HG03095 (cell line): ENCODE data around the gene CHST1.

ENCODE experiments used
- ATAC-seq: cut with Tn5 transposase; IDR thresholded peaks from one replicate; pipeline ENCODE4 v1.9.1; 2021; ENCODE audit warnings: moderate library complexity; ENCODE audit not compliant: unreplicated experiment

CHST1 gene

DNA sequence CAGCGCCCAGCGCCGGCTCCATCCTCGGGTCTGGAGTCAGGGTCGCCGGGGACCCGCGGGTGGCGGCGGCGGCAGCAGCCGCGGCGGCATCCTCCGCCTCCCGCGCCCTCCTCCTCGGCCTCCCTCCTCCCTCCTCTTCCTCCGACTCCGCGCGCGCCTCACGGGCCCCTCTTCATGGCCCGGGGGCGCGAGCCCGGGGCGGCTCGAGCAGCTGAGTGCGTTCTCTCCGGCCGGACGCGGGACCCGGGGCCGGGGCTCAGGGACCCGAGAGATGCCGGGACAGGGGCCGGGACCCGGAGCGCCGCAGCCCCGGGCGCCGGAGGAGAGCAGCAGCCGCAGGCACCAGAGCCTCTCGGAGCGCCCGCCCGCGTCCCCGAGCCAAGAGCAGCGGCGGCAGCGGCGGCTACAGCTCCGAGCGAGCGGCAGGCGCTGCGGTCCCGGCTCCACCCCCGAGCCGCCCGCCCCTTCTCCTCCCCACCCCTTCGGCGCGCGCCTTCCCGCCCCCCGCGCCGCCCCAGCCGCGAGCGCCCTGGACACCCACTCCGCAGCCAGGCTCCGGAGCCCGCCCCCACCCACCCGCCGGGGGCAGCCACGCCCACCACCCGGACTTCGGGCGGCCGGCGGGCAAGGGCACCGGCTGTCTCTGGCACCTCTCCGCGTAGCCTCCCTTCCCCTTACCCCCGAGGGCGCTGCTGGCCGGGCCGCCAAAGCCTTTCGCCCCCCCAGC lies at the start of gene CHST1:
Gene CHST1 (minus strand): TSS at position 417 of the 727 bp plus-strand sequence. CDS start 14,699 bp downstream, outside the sequence.
- ATAC-seq, result no peak

GRCh38 chr11:45713573-45713972 lies 48.2 kb upstream of the CHST1 start:
- no peak for ATAC-seq

DNA sequence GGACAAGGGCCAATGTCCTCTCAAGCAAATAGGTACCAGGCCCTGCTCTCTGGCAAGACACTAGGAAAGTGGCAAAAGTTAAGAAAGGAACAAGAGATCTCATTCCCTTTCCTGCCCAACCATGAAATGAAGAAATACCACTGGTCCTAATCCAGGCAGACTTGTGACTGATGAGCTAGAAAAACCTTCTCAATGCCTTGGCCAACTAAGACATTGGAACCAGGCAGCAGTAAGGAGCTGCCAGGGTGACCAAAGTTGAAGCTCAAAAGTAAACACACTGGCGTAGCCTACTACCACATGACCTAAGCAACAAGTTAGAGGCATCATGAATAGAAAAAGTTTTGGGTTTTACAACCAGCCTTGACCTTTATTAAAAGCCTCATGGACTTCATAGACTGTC lies 45.1 kb upstream of the CHST1 start:
- ATAC-seq, result no peak

- no peak for ATAC-seq
These were observed 43.7 kb upstream of the CHST1 start for GRCh38 chr11:45708887-45709663.

GRCh38 chr11:45704635-45705034 lies 39.2 kb upstream of the CHST1 start:
- no peak for ATAC-seq

- no peak for ATAC-seq
These were observed 38.7 kb upstream of the CHST1 start for GRCh38 chr11:45704133-45704532.

DNA sequence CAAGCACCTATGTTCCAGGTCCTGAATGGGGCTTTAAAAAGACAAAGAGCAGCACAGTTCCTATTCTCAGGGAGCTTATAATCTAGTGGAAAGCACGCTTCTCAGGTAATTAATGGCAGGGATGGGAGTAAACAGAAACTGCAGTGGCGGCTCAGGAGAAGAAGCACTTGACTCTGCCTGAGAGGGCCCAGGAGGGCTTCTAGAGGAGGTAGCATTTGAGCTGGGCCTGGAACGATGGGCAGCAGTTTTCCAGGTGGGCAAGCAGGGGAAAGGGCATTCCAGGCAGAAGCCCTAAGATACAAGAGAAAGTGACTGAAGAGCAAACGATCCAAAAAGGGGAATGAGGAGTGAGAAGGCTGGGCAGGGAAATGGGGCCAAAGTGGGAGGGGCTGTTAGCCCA lies 37.1 kb upstream of the CHST1 start:
- ATAC-seq, result no peak

GRCh38 chr11:45698777-45699497 lies 33.5 kb upstream of the CHST1 start:
- no peak for ATAC-seq

DNA sequence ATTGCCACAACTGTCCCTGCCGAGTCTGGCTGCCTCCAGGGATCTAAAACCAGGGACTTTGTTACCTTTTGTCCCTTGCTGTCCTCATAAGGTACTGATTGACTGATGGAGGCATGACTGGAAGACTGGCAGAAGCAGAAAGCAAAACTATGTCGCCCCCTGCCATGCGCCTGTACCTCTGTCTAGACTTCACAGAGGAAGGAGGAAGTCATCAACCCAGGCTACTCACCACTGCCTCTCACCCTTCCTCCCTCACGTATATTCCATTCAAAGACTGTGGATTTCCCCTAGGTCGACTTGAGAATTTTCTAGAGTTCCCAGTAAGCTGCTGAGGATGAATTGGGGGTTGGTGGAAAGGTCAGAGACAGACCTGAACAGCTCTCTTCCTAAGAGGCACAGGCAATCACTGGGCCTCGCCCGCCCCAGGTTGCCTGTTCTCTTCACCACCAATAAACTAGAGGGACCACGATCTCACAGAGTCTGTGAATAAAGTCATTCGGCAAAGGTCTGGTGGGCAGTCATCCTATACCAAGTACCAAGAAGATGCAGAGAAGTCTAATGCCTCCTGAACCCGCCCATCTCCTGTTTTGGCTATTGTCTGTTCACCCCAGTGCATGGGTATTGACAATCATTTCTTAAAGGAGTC lies 27.5 kb upstream of the CHST1 start:
- ATAC-seq, result no peak

GRCh38 chr11:45688472-45689033 lies 23.1 kb upstream of the CHST1 start:
- ATAC-seq, result no peak

DNA sequence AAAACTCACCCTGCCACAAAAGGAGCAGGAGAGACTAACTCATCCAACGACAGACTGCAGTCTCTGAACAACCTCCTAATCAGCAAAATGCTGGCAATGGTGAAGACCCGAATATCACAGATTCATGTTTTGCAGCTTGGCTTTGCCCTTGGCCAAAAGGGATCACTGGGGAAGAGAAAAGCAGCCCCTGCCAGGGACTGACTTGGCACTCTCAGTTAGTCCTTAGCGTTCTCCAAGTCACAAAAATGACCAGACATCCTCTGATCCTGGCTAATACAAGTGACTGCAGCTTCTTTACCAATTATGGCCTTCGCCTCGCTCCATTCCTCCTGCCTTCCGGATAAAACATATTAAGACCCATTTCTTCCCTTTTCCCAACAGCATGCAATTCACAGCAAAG lies 22.4 kb upstream of the CHST1 start:
- ATAC-seq, result no peak

DNA sequence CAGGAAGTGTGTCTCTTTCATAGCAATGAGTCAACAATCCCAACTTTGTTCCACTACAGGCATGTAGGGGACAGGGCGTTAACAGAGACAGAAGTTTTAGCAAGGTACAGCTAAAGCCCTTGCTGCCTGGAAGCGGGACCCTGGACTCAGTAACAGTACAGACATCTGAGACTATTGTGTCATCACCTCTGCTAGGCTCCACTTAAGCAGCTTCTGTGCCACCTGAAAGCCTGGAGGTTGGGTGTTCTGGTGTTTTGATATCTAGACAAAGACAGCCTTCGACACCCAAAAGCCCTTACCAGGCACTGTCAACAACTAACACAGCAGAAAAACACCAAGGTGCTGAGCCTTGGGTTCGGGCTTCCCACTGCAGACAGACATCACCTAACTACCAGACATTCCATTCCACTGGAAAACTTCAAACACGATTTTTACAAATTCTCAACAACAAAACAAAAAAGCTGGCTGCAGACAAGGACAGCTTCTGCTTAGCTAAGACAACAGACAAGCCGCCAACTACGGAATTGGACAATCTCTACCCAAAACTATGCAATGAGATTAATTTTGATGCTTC lies 20.6 kb upstream of the CHST1 start:
- no peak for ATAC-seq

- ATAC-seq, result no peak
These were observed 19.0 kb upstream of the CHST1 start for GRCh38 chr11:45684440-45684839.

DNA sequence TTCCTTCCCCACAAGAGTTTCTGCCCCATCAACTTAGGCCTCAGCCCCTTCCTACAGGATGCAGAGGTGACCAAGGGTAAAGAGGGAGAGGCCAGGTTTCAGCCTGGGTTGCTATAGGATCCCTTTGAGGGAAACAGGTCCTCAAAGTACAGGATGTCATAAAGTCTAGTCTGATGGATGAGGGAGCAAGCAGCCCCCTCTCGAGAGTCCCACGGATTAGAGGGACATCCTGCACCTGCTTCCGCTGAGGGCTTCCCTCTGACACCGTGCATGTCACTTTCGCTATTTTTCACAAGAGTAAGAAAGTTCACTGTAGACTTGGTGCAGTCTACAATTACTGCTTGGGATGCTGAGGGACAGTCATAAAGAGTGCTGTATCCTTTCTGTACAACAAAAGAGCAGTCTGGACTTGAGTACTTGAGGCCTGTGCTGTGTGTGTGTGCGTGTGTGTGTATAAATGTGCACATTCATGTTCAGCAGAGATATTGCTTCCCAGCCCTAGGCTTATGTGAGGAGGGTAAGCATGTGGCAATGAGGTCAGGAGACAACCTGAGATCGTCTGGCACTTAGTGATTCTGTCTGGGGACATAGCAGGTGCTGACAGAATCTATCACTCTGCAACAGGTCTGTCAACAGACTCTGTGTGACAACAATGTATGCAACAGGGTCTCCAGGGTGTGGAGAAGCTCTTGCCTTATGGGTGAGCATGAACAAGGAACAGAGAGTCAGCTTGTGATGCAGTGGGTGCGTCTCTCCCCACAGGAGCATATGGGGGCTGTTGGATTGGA lies 18.0 kb upstream of the CHST1 start:
- ATAC-seq, result no peak

DNA sequence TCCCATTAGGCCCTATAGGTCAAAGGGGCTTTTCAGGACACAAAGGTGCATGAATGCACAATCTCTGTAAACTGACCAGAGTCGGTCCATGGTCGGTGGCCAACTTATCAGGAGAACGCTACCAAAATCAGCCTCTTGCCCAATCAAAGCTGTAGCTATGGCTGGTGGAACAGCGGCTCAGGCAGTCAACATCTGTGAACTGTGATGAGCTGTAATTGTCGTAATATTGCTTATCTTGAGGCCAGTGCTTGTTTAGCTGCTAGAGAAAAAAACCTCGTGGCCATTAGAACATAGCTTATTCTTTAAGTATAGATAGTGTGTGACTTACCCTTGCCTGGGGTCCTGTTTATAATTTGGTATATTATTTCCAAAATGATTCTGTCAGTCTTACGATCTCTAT lies 14.4 kb upstream of the CHST1 start:
- no peak for ATAC-seq

DNA sequence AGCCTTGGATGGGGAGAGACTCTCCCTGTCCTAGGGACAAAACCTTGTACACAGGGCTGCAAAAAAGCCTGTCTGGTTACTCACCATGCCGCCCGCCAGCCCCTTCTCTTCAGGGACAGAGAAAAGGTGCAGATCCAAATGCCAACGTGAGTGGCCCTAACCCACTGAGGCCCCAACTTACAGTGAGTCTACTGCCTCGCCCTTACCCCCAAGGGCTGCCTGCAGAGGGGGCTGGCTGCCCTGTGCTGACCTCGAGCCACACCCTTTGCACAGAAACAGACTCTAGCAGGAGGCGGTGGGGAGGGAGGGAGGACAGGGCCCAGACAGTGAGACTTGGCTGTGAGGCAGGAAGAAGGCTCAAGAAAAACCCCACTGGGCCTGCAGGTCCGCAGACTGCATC lies 13.6 kb upstream of the CHST1 start:
- no peak for ATAC-seq

DNA sequence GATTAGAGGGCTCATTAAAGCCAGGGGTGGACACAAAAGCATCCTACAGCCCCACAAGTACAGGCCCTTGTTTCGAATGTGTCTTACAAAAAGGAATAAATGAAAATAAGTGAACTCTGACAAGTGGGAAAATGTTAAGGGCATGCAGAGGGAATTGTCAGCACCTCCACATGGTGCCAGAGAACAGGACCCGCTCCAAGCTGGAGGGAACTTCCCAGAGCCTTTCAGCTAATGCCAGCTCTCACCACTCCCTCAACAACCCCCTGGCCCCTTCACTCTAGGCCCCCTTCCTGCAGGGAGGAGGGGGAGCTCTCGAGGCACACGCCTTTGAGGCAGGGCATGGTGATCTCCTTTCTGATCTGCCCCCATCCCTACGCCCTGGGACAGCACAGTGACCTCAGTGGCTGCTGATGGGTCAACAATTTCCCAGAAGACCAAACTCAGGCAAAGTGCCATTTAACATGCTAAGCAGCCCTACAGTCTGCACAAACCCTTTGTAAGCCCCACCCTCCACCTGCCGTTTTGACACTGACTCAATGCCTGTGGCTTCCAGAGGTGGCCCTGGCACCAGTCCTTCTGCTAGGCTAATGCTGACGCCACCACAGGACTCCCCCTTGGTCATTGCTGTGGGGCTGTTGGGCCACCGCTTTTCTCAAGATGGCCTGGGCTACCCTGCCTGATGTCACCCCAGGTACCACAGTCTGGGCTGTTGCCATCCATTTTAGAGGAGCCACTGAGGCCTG lies 12.5 kb upstream of the CHST1 start:
- ATAC-seq, result no peak

DNA sequence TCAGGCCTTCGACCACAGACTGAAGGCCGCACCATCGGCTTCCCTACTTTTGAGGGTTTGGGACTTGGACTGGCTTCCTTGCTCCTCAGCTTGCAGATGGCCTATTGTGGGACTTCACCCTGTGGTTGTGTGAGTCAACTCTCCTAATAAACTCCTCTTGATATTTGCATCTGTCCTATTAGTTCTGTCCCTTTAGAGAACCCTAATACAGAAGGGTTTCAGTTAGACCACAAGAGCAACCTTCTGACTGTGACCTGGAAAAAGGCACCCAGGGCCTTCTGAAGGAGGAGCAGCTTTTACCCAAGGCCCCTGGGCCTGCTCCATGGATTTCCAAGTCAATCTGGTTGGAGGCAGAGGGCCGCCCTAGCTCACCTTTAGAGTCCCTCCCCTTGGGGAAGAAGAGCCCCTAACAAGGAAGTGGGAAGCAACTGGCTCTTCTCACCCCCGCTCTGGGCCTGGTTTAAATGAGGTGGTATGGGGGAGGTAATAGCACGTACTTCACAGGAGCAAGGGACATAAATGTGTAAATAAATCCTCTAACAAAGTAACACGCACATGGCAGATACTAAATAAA lies 11.2 kb upstream of the CHST1 start:
- peak; percentile 97 for ATAC-seq

GRCh38 chr11:45675646-45676045 lies 10.2 kb upstream of the CHST1 start:
- ATAC-seq, result no peak
